RPMI8226 (cell line): ENCODE results near the gene CCT3.

Experiments
- DNase-seq: peaks from one replicate; pipeline ENCODE4 v3.0.0-alpha.2; 2015

CCT3 gene

DNA sequence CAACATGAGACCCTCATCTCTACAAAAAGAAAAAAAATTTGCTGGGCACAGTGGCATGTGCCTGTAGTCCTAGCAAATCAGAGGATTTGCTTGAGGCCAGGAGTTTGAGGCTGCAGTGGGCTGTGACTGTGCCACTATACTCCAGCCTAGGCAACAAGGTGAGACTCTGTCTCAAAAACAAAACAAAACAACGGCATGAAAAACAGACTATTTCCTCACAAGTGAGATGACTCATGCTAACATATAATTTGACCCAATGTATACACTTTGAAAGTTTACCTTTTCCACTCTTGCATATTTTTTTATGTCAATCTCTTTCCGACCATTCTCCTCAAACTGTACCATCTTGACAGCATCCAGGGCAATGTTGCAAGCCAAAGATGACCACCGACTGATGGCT is 17.5 kb downstream of the CCT3 start:
- DNase-seq: no peak

DNA sequence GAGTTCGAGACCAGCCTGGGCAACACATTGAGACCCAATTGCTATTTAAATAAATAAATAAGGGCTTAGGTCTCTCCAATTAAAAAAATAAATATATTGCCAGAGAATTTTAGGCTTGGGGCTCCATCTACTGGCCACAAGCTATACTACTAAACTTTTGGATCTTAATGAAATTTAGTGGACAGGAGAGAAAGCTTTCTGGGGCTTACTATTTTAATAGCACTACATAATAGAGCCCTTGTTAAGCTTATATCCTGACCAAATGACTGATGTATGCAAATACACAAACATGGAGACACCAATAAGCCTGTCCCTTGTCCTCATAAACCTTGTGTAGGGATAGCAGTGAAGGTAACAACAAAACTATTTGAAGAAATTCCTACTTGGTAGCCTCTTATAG is 18.4 kb downstream of the CCT3 start:
- DNase-seq: peak; percentile 45

DNA sequence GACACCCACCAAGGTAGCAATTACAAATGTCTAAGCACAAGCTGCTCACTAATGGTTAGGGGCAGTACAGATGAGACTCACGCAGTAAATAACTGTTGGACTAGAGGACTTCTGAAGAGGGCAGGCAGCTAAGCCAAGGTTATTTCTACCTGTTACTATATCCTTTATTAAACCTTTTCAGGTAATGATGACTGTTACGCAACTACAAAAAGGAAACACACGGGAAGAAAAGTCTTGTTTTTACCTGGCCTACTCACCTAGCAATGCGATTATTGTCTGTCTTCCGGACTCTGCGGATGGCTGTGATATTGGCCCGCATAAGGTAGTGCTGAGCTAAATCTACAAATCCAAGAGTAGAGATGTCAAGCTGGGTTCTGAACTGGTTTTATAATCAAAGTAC is 21.2 kb downstream of the CCT3 start:
- no peak for DNase-seq

GRCh38 chr1:156310962-156311361 is 27.1 kb downstream of the CCT3 start:
- DNase-seq: no peak

- no peak for DNase-seq
Observed at GRCh38 chr1:156308078-156308477, 30.0 kb downstream of the CCT3 start.

GRCh38 chr1:156305215-156305614 is 32.9 kb downstream of the CCT3 start:
- no peak for DNase-seq

DNA sequence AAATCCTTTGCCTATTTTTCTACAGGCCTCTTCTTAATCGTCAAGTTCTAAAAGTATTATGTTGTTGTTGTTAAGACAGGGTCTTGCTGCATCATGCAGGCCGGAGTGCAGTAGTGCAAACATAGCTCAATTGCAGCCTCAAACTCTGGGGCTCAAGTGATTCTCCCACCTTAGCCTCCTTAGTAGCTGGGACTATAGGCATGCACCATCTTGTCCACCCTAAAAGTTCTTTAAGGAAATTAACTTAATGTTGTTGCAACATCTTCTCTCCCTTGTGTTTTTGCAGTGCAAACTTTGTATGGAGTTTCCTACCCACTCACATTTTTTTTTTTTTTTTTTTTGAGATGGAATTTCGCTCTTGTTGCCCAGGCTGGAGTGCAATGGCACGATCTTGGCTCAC is 34.9 kb downstream of the CCT3 start:
- no peak for DNase-seq

DNA sequence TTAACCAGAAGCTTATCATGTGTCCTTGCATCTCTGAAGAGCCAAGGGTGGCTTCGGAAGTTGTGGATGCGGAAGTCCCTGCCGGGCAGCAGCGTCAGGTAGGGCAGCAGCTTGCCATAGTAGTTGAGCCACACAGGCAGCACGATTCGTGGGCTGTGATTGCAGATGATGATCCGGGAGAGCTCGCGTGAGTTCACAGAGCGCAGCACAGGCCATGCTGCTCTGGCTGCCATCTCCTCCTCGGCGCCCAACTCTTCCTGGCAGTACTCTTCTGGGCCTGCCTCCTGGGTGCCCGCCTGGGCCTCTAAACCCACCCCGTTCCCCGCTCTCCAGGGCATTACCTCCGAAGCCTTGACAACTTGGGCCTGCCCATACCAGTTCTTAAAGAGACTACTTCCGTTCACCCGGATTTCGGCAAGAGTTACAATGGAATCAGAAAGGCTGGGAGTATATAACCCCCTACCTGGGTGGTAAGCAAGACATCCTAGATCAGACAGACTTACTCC is 39.2 kb downstream of the CCT3 start, which contains the start of gene VHLL:
Gene VHLL (minus strand): TSS at position 456 of the 506 bp plus-strand sequence. CDS start 118 bp downstream, at position 338.
- DNase-seq: no peak

- peak; percentile 80 for DNase-seq
Observed at GRCh38 chr1:156295391-156295947, 42.6 kb downstream of the CCT3 start, which contains the start of gene GLMP. Gene GLMP (minus strand): TSS chr1:156295679. CDS start chr1:156295645, 34 bp downstream.

DNA sequence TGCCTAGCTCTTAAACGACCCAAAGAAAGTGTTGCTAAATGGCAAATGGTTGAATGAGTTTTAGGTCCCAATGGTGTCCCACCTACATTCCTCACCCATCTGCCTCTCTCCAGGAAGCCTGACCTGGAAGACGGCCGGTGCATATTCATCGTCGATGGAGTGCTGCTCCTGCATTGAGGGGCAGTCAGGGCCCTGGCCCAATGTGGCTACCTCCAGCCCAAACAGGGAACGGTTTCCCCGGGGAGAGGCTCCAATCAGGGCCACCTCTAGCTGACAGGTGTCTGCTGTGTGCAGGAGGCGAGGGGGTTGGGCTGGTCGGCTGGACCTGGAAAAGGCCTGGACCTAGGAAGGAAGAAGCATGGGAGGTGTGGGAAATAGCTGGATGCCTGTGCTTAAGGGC is 44.2 kb downstream of the CCT3 start:
- no peak for DNase-seq

- no peak for DNase-seq
Observed at GRCh38 chr1:156293098-156293434, 45.0 kb downstream of the CCT3 start.

GRCh38 chr1:156291226-156292061 is 46.6 kb downstream of the CCT3 start:
- no peak for DNase-seq

- no peak for DNase-seq
Observed at GRCh38 chr1:156289857-156290256, 48.2 kb downstream of the CCT3 start.

DNA sequence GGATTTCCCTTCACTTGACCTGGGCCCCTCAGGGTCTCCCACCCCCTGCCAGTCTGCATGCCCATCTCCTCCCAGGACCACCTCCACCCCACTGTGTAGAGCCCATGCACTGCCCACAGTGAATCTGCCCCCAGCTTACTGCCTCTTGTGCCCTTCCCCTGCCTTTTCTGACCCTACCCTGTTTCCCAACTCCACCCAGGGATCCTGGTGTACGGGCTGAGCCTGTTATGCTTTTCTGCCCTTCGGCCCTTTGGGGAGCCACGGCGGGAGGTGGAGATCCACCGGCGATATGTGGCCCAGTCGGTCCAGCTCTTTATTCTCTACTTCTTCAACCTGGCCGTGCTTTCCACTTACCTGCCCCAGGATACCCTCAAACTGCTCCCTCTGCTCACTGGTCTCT is 52.0 kb downstream of the CCT3 start:
- no peak for DNase-seq

DNA sequence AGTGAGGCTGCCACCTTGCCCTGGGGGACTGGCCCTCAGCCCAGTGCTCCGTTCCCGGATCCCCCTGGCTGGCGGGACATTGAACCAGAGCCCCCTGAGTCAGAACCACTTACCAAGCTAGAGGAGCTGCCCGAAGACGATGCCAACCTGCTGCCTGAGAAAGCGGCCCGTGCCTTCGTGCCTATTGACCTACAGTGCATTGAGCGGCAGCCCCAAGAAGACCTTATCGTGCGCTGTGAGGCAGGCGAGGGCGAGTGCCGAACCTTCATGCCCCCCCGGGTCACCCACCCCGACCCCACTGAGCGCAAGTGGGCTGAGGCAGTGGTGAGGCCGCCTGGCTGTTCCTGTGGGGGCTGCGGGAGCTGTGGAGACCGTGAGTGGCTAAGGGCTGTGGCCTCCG is 52.7 kb downstream of the CCT3 start:
- no peak for DNase-seq

GRCh38 chr1:156284757-156285156 is 53.3 kb downstream of the CCT3 start:
- no peak for DNase-seq

- no peak for DNase-seq
Observed at GRCh38 chr1:156284112-156284511, 54.0 kb downstream of the CCT3 start, which contains the start of gene TMEM79. Gene TMEM79 (plus strand): TSS chr1:156284325. CDS start chr1:156285227, 902 bp downstream.

DNA sequence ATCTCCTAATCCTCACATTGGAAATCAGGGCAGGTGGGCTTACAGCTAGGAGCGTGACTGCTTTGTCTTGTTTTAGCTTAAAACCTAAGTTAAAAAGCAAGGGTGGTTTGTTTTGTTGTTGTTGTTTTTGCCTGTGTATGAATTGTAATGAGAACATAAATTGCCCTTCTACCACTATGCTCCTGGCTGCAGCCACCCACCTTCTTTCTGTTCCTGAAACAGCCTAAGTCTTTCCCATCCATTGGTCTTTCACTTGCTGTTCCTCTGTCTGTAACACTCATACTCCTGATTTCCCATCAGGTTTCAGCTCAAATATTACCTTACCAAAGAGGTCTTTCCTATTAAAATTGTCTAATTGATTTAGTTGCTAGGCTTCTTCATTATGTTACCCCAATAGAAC is 54.6 kb downstream of the CCT3 start:
- DNase-seq: no peak

DNA sequence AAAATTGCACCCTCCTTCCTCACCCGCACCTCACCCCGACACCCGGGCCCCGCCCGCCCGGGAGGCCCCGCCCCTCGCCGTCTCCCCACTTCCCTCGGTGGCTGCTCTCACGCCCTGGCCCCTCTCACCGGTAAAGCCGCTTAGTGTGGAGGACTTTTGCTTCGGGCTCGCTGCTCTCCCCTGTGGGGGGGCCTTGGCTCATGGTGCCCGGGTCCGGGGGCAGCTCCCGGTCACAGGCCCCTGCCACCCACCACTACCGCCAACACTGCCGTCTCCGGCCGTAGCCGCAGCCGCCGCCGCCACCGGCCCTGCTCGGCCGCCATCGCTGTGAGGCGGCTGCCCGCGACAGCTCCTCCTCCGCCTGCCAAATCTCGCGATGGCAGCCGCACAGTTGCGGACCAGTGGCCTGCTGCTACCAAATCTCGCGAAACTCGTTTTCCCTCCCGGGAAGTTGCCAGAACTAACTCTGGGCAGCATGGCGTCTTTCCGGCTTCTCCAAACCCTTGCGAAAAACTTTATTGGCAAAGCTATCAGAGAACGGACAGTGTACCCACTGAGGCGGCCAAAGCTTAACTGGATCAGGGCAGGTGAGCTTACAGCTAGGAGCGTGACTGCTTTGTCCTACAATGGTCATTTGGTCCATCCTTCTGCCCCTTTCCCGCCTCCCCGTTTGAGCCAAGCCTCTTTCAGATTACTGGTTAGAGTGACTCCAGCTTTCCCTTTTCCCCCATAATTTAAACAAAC is 55.4 kb downstream of the CCT3 start, which contains the start of gene SMG5:
Gene SMG5 (minus strand): TSS at position 347 of the 744 bp plus-strand sequence. CDS start 145 bp downstream, at position 202.
- peak; percentile 100 for DNase-seq

- peak; percentile 55 for DNase-seq
Observed at GRCh38 chr1:156281693-156282478, 56.2 kb downstream of the CCT3 start.

DNA sequence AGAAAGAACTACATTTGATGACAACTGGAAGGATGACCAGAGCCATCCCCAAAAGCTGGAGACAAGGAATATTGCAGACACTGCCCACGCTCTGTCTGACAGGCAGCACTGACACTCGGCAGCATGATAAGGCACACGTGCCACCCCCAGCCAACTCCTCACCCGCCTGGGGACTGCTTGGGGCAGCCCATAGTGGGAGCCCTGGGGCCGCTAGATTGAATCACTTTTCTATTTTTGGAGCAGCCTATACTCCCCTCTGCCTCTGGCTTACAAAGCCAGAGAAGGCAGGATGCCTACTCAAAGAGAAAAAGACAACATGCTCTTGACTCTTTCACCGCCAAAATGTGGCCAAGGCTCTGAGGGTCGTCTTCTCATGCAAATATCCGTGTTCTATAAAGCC is 56.8 kb downstream of the CCT3 start:
- peak; percentile 85 for DNase-seq

- no peak for DNase-seq
Observed at GRCh38 chr1:156279837-156280236, 58.3 kb downstream of the CCT3 start.
